Prostate gland (tissue), 2 donors: ENCODE results near the gene DOK4.

Experiments used
- CTCF ChIP-seq, 4 experiments: fragments of 200-600 bp in 2 of 4; fragments of 450-650 bp in 2 of 4; sonication (generic) in 2 of 4; IDR thresholded peaks; 1 replicate in 3 of 4; 2 replicates in 1 of 4; pipeline ENCODE4 v1.5.1; 2016 to 2019; ENCODE audit warnings: antibody characterized with exemption in 4 of 4, mild to moderate bottlenecking in 2 of 4, moderate library complexity in 2 of 4
- POLR2A ChIP-seq: fragments of 450-650 bp; IDR thresholded peaks from one replicate; pipeline ENCODE4 v1.6.1; 2016; ENCODE audit warnings: antibody characterized with exemption, mild to moderate bottlenecking
- POLR2AphosphoS5 ChIP-seq: sonication (generic); formaldehyde crosslinking; IDR thresholded peaks from one replicate; pipeline ENCODE4 v1.6.1; 2017; ENCODE audit warnings: antibody characterized with exemption

- no peak for TF ChIP-seq CTCF (IDR thresholded peaks at IDR 0.05)
- TF ChIP-seq POLR2A: no peak
- no peak for TF ChIP-seq POLR2AphosphoS5
Measured at GRCh38 chr16:57532266-57532625, 46.0 kb upstream of the DOK4 start.
